ENCODE data around the gene RASA3.
"Not testable (repeated sequence)": the region's sequence is repeated elsewhere in the genome, so short reads cannot be mapped to it uniquely, and the experiment has no call there.

Gene RASA3

DNA sequence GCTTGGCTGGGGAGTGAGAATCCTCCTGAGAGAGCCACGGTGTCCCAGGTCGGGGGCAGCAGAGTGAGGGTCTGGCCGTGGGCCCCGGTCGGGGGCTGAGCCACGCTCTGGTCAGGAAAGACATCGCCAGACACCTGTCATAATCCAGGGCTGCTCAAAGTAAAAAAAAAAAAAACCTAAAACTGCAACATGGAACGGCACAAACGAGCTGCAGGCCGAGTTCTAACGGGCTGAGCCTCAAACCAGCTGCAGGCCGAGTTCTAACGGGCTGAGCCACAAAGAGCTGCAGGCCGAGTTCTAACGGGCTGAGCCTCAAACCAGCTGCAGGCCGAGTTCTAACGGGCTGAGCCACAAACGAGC is 21.6 kb downstream of the RASA3 start:
- DNase-seq: not testable (repeated sequence)

DNA sequence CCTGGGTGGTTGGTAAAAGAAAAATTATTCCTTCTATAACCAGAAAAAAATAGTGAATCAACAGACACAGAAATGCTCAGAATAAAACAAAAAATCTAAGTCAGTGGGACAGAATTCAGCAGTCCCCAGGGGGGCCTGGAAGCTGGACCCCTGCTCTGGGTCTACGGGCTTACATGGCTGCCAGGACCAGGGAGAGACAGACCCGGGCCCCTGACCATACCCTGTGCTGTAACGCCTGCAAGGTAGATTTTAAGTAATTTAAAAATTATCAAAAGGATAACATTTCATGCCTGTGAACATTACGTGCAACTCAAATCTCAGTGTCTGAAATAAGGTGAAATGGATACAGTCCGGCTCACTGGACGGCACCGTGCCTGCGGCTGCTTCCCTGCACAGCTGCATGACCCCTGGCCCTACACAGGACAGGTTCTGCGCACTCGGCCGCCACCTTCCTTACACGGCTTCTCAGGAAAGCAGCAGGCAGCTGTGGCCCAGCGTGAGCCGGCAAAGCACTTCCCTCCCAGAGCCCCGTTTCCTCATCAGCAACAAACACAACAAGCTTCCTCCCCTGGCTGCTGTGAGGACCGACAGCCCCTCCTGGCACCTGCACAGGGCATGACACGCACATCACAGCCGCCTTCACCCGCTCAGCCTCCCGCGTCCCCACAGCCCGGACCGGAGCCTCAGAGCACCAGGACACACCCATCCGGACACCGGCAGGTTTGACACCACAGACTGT is 22.2 kb downstream of the RASA3 start:
- peak; percentile 48 for DNase-seq

DNA sequence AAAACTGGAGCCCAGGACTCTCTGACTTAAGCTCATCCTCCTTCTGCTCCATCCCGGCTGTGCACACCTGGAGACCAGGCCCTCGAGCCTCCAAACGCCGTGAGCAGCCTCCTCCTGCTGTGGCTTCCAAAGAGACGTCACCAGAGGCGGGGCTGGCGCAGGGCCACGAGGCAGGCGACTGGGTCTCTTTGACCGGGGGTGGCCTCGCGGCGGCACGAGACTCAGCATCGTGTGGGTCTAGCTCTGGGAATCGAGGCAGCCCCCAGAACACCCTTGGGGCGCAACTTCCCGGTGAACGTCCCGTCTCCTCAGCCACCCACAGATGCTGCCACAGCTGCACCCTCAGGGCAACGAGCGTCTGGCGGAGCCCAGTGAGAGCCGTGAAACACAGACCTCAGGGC is 22.8 kb downstream of the RASA3 start:
- DNase-seq: peak; percentile 21

DNA sequence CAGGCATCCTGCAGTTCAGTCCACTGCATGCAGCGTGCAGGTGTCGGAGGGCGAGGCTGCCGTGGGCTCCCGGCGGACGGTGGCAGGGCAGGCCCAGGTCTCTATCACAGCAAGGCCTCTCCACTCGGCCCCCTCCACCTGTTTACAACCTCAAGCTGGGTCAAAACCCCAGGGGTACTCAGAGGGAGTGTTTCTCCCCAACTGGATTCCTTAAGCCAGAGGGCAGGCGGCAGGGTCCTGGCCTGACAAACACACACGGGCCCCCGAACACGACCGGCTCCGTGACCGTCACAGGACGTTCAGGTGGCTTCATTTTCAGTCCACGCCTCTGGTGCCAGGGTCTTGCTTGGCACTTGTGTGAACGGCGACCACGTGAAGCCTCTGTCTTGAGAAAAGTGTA is 23.5 kb downstream of the RASA3 start:
- DNase-seq: no peak

DNA sequence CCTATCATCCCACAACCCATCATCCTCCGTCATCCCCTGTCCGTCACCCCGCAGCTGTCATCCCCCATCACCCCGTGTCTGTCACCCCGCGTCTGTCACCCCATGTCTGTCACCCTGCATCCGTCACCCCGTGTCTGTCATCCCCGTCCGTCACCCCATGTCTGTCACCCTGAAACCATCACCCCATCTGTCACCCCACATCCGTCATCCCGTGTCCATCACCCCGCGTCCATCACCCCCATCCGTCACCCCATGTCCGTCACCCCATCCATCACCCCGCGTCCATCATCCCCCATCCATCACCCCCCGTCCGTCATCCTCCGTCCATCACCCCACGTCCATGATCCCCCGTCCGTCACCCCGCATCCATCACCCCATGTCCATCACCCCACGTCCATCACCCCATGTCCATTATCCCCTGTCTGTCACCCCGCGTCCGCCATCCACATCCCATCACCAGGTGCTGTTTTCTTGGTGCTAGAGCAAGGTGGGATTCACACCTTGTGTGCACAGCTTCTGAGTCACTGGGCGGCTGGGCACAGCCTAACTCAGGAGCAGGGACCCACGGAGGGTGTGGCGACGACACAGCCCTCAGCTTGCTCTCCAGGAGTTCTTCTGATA is 24.2 kb downstream of the RASA3 start:
- DNase-seq: no peak

DNA sequence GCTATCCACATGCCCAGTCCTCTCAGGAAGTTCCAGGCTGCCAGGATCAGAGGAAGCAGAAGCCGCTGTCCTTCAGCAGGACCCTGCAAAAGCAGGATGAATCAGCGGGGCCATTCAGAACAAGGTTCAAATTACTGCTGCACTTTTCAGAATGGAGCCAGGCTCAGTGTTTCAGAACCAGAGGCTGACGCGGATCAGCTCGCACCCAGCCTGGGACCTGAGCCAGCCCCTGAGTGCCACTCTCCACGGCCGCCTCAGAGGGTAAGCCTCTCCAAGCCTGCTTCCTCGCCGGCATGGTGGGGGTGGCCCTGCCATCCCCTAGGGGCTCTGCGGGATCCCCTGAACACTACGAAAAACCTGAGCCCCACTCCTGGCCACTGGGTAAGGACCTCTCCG is 24.7 kb downstream of the RASA3 start:
- DNase-seq: no peak

DNA sequence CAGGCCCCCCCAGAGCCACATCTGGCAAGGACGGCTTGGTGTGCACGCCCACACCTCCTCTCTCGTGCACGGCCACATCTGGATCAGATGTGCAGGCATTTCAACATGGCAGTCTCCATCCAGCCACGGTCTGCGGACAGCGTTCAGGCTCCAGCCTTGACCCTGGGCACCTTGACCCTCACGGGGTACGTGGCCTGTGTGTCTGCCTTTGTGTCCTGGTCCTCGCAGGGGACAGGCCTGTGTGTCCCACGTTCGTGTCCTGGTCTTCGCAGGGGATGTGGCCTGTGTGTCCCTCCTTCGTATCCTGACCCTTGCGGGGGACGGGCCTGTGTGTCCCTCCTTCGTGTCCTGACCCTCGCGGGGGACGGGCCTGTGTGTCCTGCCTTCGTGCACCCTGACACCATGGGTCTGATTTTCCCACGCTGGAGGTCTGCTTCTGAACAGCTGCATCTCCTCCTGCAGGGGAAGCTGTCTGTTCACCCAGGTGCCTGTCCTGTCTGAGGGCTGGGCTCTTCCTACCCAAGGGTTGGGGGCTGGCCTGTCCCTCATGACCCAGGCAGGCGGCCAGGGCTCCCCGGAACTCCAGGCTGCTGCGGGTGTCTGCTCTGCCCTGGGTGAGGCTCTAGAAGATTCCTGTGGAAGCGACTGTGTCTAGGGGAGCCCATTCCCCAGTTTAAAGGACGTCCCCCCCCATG is 25.3 kb downstream of the RASA3 start:
- no peak for DNase-seq

DNA sequence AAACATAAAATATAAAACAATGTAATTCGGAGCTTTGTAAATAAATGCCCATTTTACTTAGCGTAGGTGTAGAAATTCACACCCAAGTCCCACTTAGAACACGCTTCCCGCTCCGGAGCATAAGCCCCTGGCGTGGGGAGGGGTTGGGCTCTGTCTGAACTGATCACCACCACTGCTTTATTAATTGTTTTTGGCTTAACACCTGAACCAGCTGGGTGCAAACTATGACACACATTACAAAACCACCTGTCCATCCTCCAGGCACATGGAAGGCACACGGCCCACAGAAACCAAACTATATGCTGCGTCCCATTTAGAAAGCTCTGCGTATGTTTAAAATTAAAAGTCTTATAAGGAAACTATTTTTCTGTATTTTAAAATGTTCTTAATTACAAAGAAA is 25.9 kb downstream of the RASA3 start:
- no peak for DNase-seq

DNA sequence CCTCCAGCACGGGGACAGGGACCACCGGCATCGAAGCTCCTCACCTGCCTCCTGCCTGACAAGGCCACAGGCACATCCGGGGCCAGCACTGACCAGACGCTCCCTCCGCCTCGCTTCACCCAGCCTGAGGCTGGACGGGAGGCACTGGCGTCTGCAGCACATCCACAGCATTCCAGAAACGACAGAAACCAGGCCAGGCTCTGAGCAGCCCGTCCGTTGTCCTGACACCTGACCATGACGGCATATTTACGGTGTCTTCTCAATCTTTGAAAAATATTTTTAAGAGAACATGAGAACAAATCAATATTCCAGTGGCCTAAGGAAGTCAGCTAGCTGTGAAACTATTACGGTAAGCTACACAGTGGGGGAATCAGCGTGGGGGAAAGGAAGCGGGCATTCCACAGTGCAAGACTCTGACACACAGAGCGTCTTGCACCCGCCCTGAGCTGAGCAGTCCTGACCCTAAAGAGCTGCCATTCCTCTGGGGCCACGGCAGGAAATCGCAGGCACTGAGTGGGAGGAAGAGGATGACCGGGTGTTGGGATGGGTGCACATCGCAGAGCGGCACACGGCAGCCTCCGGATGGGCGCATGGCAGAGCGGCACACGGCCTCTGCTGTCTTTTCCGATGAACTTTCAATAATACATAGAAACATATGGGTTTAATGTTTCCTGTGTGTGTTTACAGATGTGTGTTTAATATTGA is 26.8 kb downstream of the RASA3 start:
- DNase-seq: peak; percentile 55

DNA sequence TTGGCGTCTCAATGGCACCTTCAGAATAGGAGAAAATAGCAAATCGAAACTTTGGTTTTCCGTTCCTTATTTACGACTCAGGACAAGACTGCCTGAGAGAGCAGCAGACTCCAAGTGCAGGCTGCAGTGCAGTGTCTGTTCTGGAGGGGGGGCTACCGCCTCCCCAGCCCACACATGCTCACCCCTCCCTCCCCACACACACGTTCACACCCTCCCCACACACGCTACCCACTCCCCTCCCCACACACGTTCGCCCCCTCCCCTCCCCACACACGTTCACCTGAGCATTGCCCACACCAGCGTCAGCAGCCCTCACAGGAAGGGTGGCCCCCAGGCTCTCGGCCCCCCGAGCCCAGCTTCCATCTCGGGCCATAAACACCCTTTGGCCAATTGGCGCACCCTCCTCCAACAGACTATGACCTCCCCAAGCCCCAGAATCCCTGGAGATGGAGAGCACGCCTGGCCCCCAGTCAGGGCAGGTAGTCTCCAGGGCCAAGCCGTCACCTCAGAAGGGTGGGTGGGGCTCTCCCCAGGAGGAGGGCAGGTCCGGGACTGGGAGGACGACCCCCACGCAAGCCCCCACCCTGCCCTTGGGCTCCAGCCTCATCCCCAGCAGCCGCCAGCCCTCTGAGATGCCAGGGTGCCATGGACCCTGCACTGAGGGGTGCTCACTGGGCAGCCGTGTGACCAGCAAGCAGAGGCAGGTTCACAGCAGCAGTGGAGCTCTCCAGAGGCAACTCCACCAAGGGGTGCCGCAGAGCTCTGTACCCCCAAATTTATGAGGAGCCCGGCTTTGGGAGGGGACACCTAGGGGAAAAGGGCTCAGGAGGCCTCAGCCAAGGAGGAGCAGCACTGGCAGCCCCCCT is 27.5 kb downstream of the RASA3 start:
- DNase-seq: no peak

DNA sequence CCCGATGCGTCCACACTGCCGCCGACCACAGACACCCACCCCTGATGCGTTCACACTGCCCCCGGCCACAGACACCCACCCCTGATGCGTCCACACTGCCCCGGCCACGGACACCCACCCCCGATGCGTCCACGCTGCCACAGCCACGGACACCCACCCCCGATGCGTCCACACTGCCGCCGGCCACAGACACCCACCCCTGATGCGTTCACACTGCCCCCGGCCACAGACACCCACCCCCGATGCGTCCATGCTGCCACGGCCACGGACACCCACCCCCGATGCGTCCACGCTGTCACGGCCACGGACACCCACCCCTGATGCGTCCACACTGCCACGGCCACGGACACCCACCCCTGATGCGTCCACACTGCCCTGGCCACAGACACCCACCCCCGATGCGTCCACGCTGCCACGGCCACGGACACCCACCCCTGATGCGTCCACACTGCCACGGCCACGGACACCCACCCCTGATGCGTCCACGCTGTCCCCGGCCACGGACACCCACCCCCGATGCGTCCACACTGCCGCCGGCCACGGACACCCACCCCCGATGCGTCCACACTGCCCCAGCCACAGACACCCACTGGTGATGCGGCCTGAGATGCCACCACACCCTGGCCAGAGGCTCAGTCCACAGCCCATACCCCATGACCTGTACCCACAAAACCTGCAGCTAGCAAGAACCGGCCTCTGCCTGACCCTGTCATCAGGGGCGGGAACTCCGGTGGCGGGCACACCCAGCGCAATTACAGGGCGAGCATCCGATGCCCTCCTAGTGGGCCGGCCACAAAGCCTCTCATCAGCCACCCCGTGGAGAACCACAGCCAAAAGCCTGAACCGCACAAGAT is 28.4 kb downstream of the RASA3 start:
- no peak for DNase-seq

DNA sequence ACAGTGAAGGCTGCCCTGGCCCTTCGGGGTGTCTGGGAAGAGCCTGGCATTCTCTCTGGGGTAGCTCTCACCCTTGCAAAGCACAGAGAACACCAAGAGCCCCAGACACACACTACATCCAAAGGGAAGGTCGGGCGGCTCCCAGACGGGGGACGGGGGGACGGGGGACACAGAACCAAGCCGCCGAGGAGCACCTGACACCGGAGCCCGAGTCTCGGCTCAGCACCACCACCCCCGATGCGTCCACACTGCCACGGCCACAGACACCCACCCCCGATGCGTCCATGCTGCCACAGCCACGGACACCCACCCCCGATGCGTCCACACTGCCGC is 29.2 kb downstream of the RASA3 start:
- not testable (repeated sequence) for DNase-seq

DNA sequence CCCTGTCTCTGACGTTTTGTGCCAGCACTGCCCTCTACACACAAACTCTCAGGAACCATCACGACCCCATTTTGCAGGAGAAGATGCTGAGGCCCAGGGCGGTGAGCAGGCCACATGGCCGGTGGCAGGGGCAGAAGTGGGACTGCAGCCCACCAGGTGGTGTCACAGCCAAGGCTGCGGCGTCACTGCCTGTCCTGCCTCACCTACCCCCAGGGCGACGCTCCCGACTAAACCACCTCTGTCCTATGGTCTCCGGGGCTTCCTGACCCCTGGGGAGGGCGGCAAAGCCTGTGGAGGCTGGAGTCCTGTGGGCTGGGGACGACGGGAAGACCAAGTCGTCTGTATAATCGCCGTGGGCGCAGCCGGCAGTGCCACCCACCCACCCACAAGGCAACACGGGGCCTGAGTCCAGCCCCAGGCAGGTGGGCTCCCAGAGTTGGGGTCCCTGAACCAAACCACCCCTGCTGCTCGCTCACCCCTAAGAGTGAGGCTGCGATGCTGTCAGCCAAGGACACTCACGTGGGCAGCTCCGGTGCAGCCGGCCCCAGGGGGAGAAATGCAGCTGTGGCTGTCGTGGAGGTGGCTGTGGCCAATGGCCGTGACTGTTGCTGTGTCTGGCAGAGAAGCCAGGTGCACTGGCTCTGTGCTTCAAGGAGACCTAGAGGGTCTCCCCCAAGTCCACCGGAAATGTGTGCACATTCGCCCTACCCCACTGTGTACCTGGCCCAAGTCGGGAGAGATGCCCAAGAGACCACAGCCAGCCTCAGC is 29.7 kb downstream of the RASA3 start:
- no peak for DNase-seq

DNA sequence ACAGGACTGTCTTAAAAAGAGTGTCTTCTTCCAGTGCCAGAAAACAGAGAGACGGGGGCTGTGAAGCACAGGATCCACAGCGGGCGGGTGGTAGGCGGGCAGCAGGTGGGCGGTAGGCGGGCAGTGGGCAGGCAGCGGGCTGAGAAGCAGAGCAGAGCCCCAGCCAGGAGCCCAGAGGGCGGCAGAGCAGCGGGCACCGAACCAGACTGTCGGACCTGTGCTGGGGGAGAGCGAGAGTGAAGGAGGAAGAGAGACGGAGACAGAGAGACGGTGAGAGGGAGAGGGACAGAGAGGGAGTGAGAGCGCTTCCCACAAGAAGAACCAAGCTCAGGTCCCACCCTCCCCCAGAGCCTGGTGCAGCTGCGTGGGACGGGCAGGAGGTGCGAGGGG is 30.3 kb downstream of the RASA3 start:
- no peak for DNase-seq

DNA sequence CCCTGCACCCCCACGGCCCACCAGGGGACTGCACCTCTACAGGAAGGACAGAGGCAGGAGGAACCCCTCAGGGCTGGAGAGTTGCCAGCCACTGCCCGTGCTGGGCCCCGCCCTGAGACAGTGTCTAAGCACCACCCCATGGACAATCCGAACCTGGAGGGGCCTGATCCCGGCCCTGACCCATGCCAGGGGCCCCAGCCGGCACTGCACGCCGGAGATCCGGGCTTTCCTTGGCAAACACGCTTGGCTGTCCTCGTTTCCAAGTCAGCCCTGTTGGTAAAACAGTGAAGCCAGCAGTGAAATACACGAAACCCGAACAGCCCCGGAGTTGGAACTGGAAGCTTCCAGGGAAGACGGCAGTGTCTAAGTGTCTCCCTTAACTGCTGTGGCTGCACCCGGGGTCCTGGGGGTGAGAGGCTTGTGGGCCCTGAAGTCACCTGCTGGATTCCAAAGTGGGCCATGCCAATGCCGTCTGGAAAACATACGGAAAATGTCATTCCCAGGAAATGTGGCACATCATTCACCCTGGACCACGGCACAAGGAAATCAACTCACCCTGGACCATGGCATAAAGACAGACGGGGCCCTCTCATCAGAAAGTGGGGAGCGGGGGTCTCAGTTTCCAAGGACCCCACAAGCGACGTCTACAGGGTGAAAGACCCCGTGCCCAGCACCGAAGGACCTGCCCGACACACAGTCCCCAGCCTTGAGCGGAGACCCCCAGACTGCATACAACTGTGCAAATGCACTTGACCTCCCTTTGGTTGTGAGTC is 30.9 kb downstream of the RASA3 start:
- DNase-seq: peak; percentile 47

DNA sequence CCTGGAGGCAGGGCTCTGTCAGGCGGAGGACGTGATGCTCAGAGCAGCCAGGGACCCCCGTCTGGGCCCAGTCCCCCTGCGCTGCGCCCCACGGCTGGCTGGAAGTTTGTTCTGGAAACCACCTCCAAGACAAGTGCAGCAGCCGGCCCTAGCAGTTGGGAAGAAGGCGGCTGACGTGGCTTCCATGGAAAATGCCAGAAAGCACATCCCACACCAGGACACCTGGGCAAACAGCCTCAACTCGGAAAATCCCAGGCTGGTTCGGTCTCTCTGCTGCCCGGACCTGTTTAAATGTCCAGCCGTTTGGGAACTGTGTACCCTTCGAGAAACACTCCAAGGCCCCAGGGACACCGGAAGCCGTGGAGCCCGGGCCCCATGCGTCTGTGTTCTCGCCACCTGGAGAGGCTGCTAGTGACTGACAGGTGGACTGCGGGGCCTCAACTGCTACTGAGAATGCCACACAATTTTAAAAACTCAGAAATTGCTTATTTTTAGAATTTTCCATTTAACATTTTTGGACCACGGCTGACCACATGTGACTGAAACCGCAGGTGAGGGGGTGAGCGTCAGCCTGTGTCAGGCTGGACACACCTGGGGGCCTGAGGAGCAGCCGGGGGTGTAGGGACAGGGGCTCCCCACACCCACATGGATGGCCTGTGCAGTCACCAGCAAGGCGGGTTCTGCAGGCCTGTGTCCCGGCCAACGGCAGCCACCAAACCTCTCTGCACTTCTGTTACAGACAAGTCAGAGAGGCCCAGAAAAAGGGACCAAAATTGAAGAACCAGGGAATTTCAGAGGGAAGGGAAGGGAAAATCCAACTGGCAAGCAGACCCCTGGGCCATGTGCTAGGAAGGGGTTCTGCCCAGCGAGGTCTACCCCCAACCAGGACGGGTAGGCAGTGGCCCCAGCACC is 31.7 kb downstream of the RASA3 start:
- peak; percentile 40 for DNase-seq

DNA sequence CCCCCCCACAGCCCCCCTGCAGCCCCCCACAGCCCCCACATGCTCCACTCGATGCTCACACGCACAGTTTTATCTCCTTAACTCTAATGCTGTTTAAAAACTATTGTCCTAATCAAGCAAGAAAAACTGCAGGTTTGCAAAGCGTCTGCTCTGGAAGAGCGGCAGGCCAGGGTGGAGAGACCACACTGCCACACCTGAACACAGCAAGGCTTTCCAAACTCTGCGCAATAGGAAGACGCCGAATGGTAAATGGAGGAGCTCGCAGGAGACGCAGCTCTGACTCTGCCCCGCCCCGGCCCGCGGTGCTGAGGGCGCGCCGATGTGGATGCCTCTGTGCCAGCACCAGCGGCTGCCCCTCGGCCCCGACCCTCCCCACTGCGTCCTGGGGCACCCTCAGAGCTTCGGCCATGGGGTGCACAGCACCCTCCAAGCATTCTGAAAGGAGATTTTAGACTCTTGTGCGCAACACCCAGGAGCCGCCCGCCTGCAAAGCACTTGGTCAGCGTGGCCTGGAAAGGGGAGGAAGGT is 32.4 kb downstream of the RASA3 start:
- DNase-seq: peak; percentile 63

DNA sequence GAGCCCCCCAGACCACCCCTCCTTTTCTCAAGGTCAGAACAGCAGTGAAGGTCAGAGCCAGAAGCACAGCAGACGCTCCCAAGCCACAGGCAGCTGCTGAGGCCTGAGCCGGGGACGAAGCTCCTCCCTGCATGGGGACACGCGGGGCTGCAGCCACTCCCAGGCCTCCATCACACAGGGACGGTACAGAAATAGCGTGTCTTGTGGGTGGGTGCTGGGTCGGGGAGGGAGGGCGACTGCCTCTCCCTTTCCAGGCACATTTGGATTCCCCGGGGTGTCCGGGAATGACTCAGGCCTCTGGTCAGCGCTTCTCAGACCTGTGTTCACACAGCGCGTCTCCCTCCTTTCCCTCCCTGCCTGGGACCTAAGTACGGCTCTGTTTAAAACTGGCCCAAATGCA is 33.2 kb downstream of the RASA3 start:
- DNase-seq: peak; percentile 73

DNA sequence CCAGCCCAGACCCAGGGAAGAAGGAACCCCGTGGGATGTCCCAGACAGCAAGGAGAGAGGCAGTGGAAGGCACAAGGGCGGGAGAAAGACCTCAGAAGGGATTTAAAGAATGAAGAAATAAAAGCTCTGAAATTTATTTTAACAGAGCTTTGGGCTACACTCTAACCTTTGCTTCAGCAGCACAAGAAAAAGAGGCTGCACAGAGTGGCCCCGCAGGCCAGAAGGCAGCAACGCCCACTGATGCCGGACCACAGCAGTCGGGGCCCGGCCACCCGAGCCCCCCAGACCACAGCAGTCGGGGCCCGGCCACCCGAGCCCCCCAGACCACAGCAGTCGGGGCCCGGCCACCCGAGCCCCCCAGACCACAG is 33.8 kb downstream of the RASA3 start:
- not testable (repeated sequence) for DNase-seq
